HG03097 (cell line): ENCODE data around the gene PDPK1.
"Not testable (repeated sequence)": the region's sequence is repeated elsewhere in the genome, so short reads cannot be mapped to it uniquely, and the experiment has no call there.

Experiments
- ATAC-seq: cut with Tn5 transposase; IDR thresholded peaks from one replicate; pipeline ENCODE4 v1.9.1; 2021; ENCODE audit not compliant: unreplicated experiment, low FRiP score

The PDPK1 gene

GRCh38 chr16:2520784-2521531 lies 16.9 kb upstream of the PDPK1 start:
- no peak for ATAC-seq

- ATAC-seq = no peak
Observed at GRCh38 chr16:2523801-2524231, 14.0 kb upstream of the PDPK1 start.

GRCh38 chr16:2524339-2524938 lies 13.4 kb upstream of the PDPK1 start:
- ATAC-seq = no peak

GRCh38 chr16:2526135-2526534 lies 11.7 kb upstream of the PDPK1 start:
- no peak for ATAC-seq

- ATAC-seq = no peak
Observed at GRCh38 chr16:2527071-2527783, 10.6 kb upstream of the PDPK1 start.

- ATAC-seq = no peak
Observed at GRCh38 chr16:2527784-2528100, 10.1 kb upstream of the PDPK1 start.

GRCh38 chr16:2528161-2529060 lies 9.4 kb upstream of the PDPK1 start:
- no peak for ATAC-seq

GRCh38 chr16:2529061-2529931 lies 8.5 kb upstream of the PDPK1 start:
- ATAC-seq = no peak

- ATAC-seq = no peak
Observed at GRCh38 chr16:2529961-2530628, 7.7 kb upstream of the PDPK1 start.

- no peak for ATAC-seq
Observed at GRCh38 chr16:2530629-2531318, 7.0 kb upstream of the PDPK1 start.

GRCh38 chr16:2531371-2531695 lies 6.5 kb upstream of the PDPK1 start, which contains the start of gene CEMP1:
CEMP1 (minus strand) TSS chr16:2531408; CDS start chr16:2531073, 335 bp downstream.
- no peak for ATAC-seq

GRCh38 chr16:2531696-2532493 lies 5.9 kb upstream of the PDPK1 start:
- ATAC-seq = peak; percentile 69

- no peak for ATAC-seq
Observed at GRCh38 chr16:2532494-2533141, 5.2 kb upstream of the PDPK1 start.

- ATAC-seq = not testable (repeated sequence)
Observed at GRCh38 chr16:2533142-2533755, 4.6 kb upstream of the PDPK1 start.

- ATAC-seq = no peak
Observed at GRCh38 chr16:2533912-2534311, 3.9 kb upstream of the PDPK1 start.

GRCh38 chr16:2534335-2534734 lies 3.5 kb upstream of the PDPK1 start:
- not testable (repeated sequence) for ATAC-seq

- ATAC-seq = no peak
Observed at GRCh38 chr16:2535625-2536013, 2.2 kb upstream of the PDPK1 start.
